HepG2 (cell line): ENCODE results near the gene ACSS2. TPM values are rescaled to one million over a fixed set of nuclear protein-coding genes. Genes with fewer than 3 reads are reported as not detected.
A peak's percentile ranks its signal among the peaks of the same experiment; 100 is the strongest.

Experiments used
- CHCHD3 ChIP-seq: sonication (generic); formaldehyde crosslinking; IDR thresholded peaks from 2 replicates; pipeline ENCODE4 v1.8.0; 2022; ENCODE audit warnings: mild to moderate bottlenecking, missing genetic modification reagents, moderate library complexity
- MAZ ChIP-seq, 2 experiments: sonication (generic) in 1 of 2; formaldehyde crosslinking in 1 of 2; IDR thresholded peaks; 2 replicates each; pipeline versions ENCODE4 v1.5.0 to v1.6.1; 2012 to 2020; ENCODE audit warnings: low read depth in 2 of 2, mild to moderate bottlenecking in 2 of 2, borderline replicate concordance in 1 of 2, improper control_type of control experiment in 1 of 2, low read length in 1 of 2, missing genetic modification reagents in 1 of 2, moderate library complexity in 1 of 2
- ZNF260 ChIP-seq: sonication (generic); formaldehyde crosslinking; IDR thresholded peaks from 2 replicates; pipeline ENCODE4 v1.4.0; 2020; ENCODE audit warnings: missing genetic modification reagents, low read depth, mild to moderate bottlenecking, borderline replicate concordance
- ZNF530 ChIP-seq: sonication (generic); formaldehyde crosslinking; IDR thresholded peaks from 2 replicates; pipeline ENCODE4 v1.5.0; 2020; ENCODE audit warnings: low read depth, mild to moderate bottlenecking, missing genetic modification reagents
- polyA plus RNA-seq, 8 experiments: library from polyadenylated mRNA; depleted of rRNA in 3 of 8; stranded (reverse) in 7 of 8; unstranded in 1 of 8; fragments of >200 nt; fragmentation: Illumina TruSeq in 4 of 8; extraction: Trizol in 4 of 8; gene quantifications; 2 replicates each; pipeline versions ENCODE4 v1.2.1 to v1.2.3, GENCODE V29; 2011 to 2016; ENCODE audit warnings: low read depth in 4 of 8, missing spikeins in 1 of 8, mixed read lengths in 1 of 8; ENCODE audit not compliant: insufficient read depth in 1 of 8
- total RNA-seq, 5 experiments: library from RNA; depleted of rRNA; stranded (reverse); fragments of >200 nt; fragmentation: Illumina TruSeq; extraction: Trizol; gene quantifications; 2 replicates each; pipeline ENCODE4 v1.2.3, GENCODE V29; 2016; ENCODE audit warnings: low read depth in 1 of 5
- TF ChIP-seq, protein P1 (sequence below): sonication (generic); formaldehyde crosslinking; IDR thresholded peaks from 2 replicates; pipeline ENCODE4 v1.4.0; 2020; ENCODE audit warnings: mild to moderate bottlenecking, missing genetic modification reagents
- TF ChIP-seq, protein P2 (sequence below): sonication (generic); formaldehyde crosslinking; IDR thresholded peaks from 2 replicates; pipeline ENCODE4 v1.4.0; 2020; ENCODE audit warnings: missing genetic modification reagents
- TF ChIP-seq, protein P3 (sequence below): IDR thresholded peaks from 2 replicates; pipeline ENCODE4 v1.6.1; 2016; ENCODE audit warnings: missing compliant biosample characterization, missing genetic modification reagents, borderline replicate concordance
- TF ChIP-seq, protein P4 (sequence below): IDR thresholded peaks from 2 replicates; pipeline ENCODE4 v1.6.1; 2018; ENCODE audit warnings: missing genetic modification reagents
- TF ChIP-seq, protein P5 (sequence below): sonication (generic); formaldehyde crosslinking; IDR thresholded peaks from 2 replicates; pipeline ENCODE4 v1.8.1; 2022; ENCODE audit warnings: low read depth, mild to moderate bottlenecking, missing genetic modification reagents
- TF ChIP-seq, protein P6 (sequence below): sonication (generic); formaldehyde crosslinking; IDR thresholded peaks from 2 replicates; pipeline ENCODE4 v1.4.0; 2020; ENCODE audit warnings: missing genetic modification reagents

The ACSS2 gene
- total and polyA plus RNA-seq, 2 of the 13 experiments (the other 11 are each of a cell fraction or from before 2014, with no cell fraction given), result 72.8 to 89.7 TPM

DNA sequence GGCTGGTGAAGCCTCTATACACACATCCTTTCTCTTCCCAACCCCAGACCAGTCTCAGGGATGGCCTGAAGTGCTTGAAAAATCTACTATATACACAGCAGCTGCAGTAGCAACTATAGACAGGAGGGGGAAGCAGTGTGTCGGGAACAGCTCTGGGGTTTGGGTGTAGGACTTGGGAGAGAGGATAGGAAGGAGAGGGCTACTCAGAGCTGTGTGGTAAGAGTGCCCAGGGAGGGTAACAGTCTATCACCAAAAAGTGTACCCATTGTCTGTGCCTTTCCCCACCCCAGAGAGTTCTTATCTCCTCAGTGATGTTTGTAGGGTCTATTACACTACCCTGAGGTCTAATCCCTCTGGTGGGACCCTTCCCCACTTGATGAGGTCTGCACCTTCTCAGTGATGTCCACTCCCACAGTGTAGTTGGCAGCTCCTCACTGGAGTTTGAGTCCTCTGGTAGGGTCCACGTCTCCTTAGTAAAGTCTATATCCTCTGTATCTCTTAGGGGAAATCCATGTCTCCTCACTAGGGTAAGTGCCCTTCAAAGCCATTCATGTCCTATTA lies 2.2 kb upstream of the ACSS2 start (continued):
- TF ChIP-seq, protein P1, sequence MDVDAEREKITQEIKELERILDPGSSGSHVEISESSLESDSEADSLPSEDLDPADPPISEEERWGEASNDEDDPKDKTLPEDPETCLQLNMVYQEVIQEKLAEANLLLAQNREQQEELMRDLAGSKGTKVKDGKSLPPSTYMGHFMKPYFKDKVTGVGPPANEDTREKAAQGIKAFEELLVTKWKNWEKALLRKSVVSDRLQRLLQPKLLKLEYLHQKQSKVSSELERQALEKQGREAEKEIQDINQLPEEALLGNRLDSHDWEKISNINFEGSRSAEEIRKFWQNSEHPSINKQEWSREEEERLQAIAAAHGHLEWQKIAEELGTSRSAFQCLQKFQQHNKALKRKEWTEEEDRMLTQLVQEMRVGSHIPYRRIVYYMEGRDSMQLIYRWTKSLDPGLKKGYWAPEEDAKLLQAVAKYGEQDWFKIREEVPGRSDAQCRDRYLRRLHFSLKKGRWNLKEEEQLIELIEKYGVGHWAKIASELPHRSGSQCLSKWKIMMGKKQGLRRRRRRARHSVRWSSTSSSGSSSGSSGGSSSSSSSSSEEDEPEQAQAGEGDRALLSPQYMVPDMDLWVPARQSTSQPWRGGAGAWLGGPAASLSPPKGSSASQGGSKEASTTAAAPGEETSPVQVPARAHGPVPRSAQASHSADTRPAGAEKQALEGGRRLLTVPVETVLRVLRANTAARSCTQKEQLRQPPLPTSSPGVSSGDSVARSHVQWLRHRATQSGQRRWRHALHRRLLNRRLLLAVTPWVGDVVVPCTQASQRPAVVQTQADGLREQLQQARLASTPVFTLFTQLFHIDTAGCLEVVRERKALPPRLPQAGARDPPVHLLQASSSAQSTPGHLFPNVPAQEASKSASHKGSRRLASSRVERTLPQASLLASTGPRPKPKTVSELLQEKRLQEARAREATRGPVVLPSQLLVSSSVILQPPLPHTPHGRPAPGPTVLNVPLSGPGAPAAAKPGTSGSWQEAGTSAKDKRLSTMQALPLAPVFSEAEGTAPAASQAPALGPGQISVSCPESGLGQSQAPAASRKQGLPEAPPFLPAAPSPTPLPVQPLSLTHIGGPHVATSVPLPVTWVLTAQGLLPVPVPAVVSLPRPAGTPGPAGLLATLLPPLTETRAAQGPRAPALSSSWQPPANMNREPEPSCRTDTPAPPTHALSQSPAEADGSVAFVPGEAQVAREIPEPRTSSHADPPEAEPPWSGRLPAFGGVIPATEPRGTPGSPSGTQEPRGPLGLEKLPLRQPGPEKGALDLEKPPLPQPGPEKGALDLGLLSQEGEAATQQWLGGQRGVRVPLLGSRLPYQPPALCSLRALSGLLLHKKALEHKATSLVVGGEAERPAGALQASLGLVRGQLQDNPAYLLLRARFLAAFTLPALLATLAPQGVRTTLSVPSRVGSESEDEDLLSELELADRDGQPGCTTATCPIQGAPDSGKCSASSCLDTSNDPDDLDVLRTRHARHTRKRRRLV, result no peak
- TF ChIP-seq, protein P2, sequence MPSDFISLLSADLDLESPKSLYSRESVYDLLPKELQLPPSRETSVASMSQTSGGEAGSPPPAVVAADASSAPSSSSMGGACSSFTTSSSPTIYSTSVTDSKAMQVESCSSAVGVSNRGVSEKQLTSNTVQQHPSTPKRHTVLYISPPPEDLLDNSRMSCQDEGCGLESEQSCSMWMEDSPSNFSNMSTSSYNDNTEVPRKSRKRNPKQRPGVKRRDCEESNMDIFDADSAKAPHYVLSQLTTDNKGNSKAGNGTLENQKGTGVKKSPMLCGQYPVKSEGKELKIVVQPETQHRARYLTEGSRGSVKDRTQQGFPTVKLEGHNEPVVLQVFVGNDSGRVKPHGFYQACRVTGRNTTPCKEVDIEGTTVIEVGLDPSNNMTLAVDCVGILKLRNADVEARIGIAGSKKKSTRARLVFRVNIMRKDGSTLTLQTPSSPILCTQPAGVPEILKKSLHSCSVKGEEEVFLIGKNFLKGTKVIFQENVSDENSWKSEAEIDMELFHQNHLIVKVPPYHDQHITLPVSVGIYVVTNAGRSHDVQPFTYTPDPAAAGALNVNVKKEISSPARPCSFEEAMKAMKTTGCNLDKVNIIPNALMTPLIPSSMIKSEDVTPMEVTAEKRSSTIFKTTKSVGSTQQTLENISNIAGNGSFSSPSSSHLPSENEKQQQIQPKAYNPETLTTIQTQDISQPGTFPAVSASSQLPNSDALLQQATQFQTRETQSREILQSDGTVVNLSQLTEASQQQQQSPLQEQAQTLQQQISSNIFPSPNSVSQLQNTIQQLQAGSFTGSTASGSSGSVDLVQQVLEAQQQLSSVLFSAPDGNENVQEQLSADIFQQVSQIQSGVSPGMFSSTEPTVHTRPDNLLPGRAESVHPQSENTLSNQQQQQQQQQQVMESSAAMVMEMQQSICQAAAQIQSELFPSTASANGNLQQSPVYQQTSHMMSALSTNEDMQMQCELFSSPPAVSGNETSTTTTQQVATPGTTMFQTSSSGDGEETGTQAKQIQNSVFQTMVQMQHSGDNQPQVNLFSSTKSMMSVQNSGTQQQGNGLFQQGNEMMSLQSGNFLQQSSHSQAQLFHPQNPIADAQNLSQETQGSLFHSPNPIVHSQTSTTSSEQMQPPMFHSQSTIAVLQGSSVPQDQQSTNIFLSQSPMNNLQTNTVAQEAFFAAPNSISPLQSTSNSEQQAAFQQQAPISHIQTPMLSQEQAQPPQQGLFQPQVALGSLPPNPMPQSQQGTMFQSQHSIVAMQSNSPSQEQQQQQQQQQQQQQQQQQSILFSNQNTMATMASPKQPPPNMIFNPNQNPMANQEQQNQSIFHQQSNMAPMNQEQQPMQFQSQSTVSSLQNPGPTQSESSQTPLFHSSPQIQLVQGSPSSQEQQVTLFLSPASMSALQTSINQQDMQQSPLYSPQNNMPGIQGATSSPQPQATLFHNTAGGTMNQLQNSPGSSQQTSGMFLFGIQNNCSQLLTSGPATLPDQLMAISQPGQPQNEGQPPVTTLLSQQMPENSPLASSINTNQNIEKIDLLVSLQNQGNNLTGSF (CRISPR knock-in tag), result peak; percentile 49; the same call in 1 of the 2 replicates
- TF ChIP-seq ZNF530 (CRISPR knock-in tag) (no peak), CHCHD3 (CRISPR knock-in tag) (no peak), MAZ (IDR thresholded peaks at IDR 0.05; ENCODE audit: borderline replicate concordance, low read depth, low read length) (peak; percentile 65; the same call in 1 of the 2 replicates), MAZ (CRISPR knock-in tag; IDR thresholded peaks at IDR 0.05; ENCODE audit: low read depth) (0 out of 2 replicates have a peak, but pooled peaks have one; percentile 50), ZNF260 (CRISPR knock-in tag) (no peak)
- TF ChIP-seq, protein P3, sequence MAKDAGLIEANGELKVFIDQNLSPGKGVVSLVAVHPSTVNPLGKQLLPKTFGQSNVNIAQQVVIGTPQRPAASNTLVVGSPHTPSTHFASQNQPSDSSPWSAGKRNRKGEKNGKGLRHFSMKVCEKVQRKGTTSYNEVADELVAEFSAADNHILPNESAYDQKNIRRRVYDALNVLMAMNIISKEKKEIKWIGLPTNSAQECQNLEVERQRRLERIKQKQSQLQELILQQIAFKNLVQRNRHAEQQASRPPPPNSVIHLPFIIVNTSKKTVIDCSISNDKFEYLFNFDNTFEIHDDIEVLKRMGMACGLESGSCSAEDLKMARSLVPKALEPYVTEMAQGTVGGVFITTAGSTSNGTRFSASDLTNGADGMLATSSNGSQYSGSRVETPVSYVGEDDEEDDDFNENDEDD, result no peak
- TF ChIP-seq, protein P4, sequence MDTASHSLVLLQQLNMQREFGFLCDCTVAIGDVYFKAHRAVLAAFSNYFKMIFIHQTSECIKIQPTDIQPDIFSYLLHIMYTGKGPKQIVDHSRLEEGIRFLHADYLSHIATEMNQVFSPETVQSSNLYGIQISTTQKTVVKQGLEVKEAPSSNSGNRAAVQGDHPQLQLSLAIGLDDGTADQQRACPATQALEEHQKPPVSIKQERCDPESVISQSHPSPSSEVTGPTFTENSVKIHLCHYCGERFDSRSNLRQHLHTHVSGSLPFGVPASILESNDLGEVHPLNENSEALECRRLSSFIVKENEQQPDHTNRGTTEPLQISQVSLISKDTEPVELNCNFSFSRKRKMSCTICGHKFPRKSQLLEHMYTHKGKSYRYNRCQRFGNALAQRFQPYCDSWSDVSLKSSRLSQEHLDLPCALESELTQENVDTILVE (CRISPR knock-in tag), result peak; percentile 66; the same call in 1 of the 2 replicates
- TF ChIP-seq, protein P5, sequence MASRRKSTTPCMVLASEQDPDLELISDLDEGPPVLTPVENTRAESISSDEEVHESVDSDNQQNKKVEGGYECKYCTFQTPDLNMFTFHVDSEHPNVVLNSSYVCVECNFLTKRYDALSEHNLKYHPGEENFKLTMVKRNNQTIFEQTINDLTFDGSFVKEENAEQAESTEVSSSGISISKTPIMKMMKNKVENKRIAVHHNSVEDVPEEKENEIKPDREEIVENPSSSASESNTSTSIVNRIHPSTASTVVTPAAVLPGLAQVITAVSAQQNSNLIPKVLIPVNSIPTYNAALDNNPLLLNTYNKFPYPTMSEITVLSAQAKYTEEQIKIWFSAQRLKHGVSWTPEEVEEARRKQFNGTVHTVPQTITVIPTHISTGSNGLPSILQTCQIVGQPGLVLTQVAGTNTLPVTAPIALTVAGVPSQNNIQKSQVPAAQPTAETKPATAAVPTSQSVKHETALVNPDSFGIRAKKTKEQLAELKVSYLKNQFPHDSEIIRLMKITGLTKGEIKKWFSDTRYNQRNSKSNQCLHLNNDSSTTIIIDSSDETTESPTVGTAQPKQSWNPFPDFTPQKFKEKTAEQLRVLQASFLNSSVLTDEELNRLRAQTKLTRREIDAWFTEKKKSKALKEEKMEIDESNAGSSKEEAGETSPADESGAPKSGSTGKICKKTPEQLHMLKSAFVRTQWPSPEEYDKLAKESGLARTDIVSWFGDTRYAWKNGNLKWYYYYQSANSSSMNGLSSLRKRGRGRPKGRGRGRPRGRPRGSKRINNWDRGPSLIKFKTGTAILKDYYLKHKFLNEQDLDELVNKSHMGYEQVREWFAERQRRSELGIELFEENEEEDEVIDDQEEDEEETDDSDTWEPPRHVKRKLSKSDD (CRISPR knock-in tag), result no peak
- TF ChIP-seq, protein P6, sequence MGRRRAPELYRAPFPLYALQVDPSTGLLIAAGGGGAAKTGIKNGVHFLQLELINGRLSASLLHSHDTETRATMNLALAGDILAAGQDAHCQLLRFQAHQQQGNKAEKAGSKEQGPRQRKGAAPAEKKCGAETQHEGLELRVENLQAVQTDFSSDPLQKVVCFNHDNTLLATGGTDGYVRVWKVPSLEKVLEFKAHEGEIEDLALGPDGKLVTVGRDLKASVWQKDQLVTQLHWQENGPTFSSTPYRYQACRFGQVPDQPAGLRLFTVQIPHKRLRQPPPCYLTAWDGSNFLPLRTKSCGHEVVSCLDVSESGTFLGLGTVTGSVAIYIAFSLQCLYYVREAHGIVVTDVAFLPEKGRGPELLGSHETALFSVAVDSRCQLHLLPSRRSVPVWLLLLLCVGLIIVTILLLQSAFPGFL, result no peak
